NB4 (cell line): ENCODE data around the gene TVP23C.
"Not testable (repeated sequence)": the region's sequence is repeated elsewhere in the genome, so short reads cannot be mapped to it uniquely, and the experiment has no call there.

Experiments
- DNase-seq: peaks from one replicate; pipeline ENCODE4 v3.0.0; 2010; ENCODE audit warnings: low read depth
- H3K4me3 ChIP-seq: one replicate; pipeline ENCODE4 v1.5.1; 2011; ENCODE audit warnings: mild to moderate bottlenecking, low read depth, low read length, moderate library complexity
- POLR2A ChIP-seq: IDR thresholded peaks from 2 replicates; pipeline ENCODE4 v1.6.1; 2011; ENCODE audit warnings: mild to moderate bottlenecking; ENCODE audit not compliant: insufficient read length; ENCODE audit errors: extremely low read depth
- TF ChIP-seq, protein P1 (sequence below): IDR thresholded peaks from 2 replicates; pipeline ENCODE4 v1.6.1; 2011; ENCODE audit warnings: low read depth, low read length

Gene TVP23C

GRCh38 chr17:15563375-15563857, at the start of gene TVP23C:
TVP23C (minus strand) TSS chr17:15563483; CDS start chr17:15563448, 35 bp downstream.
- peak; percentile 88 for DNase-seq
- TF ChIP-seq POLR2A, result peak; percentile 56

GRCh38 chr17:15592960-15593359, 29.7 kb upstream of the TVP23C start:
- not testable (repeated sequence) for H3K4me3 ChIP-seq
- DNase-seq, result peak; percentile 66

More at GRCh38 chr17:15563375-15563857, at the start of gene TVP23C:
- peak within 1 kb of the TSS; percentile 68 for H3K4me3 ChIP-seq

GRCh38 chr17:15591986-15592385, 28.7 kb upstream of the TVP23C start:
- DNase-seq, result not testable (repeated sequence)
- peak overlapping the region; percentile 30 for H3K4me3 ChIP-seq

GRCh38 chr17:15590844-15591243, 27.6 kb upstream of the TVP23C start:
- peak; percentile 33 for DNase-seq
- H3K4me3 ChIP-seq, result not testable (repeated sequence)

- H3K4me3 ChIP-seq, result peak overlapping the region; percentile 21
- TF ChIP-seq, protein P1, sequence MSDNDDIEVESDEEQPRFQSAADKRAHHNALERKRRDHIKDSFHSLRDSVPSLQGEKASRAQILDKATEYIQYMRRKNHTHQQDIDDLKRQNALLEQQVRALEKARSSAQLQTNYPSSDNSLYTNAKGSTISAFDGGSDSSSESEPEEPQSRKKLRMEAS, result 0 out of 2 replicates have a peak, but pooled peaks have one; percentile 11
- peak; percentile 79 for DNase-seq
Observed at GRCh38 chr17:15589544-15590536, 26.6 kb upstream of the TVP23C start.

- not testable (repeated sequence) for H3K4me3 ChIP-seq, DNase-seq
Observed at GRCh38 chr17:15588017-15588416, 24.7 kb upstream of the TVP23C start.

DNA sequence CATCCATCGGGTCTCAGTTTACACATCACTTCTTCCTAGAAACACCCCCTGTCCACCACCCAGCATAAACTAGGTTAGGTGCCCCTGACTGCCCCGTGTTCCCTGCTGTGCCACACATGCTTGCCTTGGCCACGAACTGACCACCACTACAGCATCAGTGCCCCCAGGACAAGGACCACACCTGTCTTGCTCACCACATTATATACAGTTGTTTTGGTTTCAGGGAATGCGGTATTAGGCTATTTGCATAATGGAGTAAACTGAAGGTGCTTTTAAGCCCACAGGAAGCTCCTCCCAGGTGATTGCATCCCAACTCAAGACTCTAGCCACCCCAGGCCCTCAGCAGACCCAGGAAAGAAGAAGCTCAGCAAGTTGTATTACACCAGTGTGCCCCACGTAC, 20.0 kb upstream of the TVP23C start:
- H3K4me3 ChIP-seq, DNase-seq: not testable (repeated sequence)

GRCh38 chr17:15581462-15581861, 18.2 kb upstream of the TVP23C start:
- DNase-seq, H3K4me3 ChIP-seq: not testable (repeated sequence)

- not testable (repeated sequence) for H3K4me3 ChIP-seq, DNase-seq
Observed at GRCh38 chr17:15576848-15577247, 13.6 kb upstream of the TVP23C start.

- DNase-seq, H3K4me3 ChIP-seq: not testable (repeated sequence)
Observed at GRCh38 chr17:15574660-15575059, 11.4 kb upstream of the TVP23C start.

DNA sequence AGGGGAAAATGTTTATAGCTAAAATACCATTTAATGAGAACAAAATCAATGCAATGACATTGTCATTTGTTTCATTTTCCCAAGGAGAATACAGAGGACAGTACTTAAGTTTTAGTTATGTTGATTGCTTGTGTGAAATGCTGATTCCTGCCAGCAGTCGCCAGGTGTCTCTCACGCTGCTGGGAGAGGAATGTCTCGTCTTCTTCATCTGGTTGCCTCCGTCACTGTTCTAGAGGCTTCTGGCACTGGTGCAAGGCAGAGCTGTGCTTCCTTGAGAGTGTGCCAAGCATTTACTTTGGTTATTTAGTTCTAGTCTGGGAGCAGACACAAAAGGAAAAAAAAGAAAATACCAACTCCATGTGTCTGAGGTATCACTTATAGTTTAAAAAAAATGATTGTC, 10.6 kb upstream of the TVP23C start:
- not testable (repeated sequence) for H3K4me3 ChIP-seq, DNase-seq

GRCh38 chr17:15562613-15563374, 489 bp downstream of the TVP23C start:
- peak; percentile 35 for DNase-seq
- peak overlapping the region; percentile 68 for H3K4me3 ChIP-seq

GRCh38 chr17:15561439-15561838, 1.8 kb downstream of the TVP23C start:
- DNase-seq, H3K4me3 ChIP-seq: not testable (repeated sequence)

- DNase-seq, H3K4me3 ChIP-seq: not testable (repeated sequence)
Observed at GRCh38 chr17:15558403-15559105, 4.7 kb downstream of the TVP23C start.

GRCh38 chr17:15557334-15557832, 5.9 kb downstream of the TVP23C start:
- not testable (repeated sequence) for H3K4me3 ChIP-seq, DNase-seq

DNA sequence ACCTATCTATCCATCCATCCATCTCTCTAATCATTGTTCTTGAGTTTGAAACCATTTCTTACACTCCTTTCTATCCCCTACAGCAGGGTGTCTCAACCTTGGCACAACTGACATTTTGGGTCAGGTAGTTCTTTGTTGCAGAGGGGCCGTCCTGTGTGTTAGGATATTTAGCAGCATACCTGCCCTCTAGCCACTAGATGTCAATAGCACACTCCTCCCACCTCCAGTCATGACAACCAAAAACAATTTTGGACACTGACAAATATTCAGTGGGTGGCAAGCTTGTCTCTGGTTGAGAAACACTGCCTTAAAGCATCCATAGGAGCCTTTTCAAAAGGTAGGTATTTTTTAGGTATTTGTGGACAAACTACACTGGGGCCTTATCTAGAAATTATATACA, 10.4 kb downstream of the TVP23C start:
- not testable (repeated sequence) for DNase-seq

GRCh38 chr17:15549552-15549951, 13.7 kb downstream of the TVP23C start:
- not testable (repeated sequence) for H3K4me3 ChIP-seq, DNase-seq

More for the DNA sequence above, 10.4 kb downstream of the TVP23C start:
- H3K4me3 ChIP-seq, result not testable (repeated sequence)

DNA sequence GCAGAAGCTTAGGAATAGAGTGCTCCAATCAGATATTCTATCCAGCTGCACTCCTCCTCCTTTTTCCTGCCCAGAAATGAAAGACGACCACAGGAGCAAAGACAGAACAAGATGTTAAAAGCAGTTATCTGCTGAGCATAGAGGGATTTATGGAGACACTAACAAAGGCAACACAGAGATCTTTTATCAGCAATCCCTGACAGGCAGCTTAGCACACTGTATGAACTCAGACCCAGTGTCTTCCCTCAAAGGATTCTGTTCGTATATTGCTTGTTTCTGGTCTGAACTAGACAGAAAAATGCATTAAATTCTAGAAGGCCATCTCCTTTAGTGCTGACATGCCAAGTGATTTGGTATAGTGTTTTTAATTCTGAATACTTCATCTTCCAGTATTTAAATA, 16.7 kb downstream of the TVP23C start:
- not testable (repeated sequence) for H3K4me3 ChIP-seq, DNase-seq
